NK-92 (cell line): ENCODE data around the gene SPTAN1.
"Not testable (repeated sequence)": the region's sequence is repeated elsewhere in the genome, so short reads cannot be mapped to it uniquely, and the experiment has no call there.

Experiments
- DNase-seq: peaks from one replicate; lab custom pipeline; 2025; ENCODE audit not compliant: unreplicated experiment; lab: John Stamatoyannopoulos, UW

SPTAN1 gene

DNA sequence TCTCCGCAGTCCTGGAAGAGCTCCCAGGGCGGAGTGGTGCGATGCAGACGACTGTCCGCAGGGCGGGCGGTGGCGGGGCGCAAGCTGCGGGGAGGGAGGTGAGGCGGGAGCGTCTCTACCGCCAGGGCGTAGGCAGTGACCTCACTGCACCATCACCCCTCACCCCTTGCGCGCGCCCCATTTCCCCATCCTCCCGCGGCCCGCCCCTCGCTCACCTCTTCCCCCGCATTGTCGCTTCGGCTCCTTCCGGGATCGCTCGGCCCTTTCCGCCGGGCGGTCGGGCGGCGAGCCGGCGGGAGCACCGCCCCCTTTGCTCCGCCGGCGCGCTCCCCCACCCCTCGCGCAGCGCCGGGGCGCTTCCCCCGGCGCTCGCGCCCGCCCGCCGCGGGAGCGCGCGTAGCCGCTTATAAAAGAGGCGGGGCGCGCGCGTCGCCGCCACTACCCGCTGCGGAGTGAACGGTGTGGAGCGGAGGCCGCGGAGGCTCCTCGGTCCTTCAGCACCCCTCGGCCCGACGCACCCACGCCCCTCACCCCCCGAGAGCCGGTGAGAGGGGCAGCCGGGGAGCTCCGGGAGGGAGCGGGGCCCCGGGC is at the start of gene SPTAN1:
SPTAN1 (plus strand) TSS at position 435 of the 591 bp plus-strand sequence. CDS start 14,154 bp downstream, outside the sequence.
- peak; percentile 49 for DNase-seq

DNA sequence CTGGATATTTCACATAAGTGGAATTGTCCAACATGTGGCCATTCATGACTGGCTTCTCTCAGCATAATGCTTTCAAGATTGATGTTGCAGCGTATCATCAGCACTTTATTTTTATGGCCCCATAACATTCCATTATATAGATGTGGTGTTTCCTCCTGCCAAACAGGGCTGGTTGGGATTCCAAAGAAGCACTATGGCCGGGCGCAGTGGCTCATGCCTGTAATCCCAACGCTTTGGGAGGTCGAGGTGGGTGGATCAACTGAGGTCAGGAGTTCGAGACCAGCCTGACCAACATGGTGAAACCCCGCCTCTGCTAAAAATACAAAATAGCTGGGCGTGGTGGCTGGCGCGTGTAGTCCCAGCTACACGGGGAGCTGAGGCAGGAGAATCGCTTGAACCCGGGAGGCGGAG is 49.0 kb upstream of the SPTAN1 start:
- not testable (repeated sequence) for DNase-seq

DNA sequence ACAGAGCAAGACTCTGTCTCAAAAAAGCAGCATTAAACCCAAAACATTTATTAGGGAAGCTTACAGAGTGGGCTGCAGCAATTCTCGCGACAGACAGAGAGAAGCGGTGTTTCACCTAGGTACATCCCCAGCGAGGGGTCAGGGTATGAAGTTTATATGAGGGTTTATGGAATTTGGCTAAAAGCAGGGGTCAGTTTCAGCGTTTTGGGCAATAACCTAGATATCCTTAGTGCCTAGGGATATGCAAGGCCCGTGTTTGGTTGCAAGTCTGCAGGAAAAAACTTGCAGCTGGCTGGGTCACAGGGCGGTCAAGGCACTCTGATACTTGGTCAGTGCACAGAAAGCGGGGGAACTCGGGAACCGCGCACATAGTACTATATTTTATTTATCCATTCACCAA is 48.5 kb upstream of the SPTAN1 start:
- no peak for DNase-seq

- peak; percentile 68 for DNase-seq
Measured at GRCh38 chr9:128504485-128505413, 47.6 kb upstream of the SPTAN1 start, which contains the start of gene GLE1. TSS of gene GLE1 (plus strand) at chr9:128504719. CDS start at chr9:128504806, 87 bp downstream.

DNA sequence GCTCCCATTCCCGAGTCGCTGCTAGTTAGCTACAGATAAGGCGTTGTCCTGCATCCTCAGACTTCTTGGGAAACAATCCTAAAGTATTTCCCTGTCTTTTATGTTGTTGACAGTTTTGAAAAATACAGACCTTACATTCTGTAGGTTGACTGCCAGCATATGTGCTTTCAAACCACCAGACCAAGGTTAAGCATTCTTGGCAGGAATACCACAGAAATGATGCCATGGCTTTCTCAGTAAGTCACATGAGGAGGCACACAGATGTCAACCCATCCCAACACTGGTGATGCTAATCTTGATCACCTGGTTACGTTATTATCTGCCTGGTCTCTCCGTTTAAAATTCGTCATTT is 47.0 kb upstream of the SPTAN1 start:
- DNase-seq: no peak

- DNase-seq: not testable (repeated sequence)
Measured at GRCh38 chr9:128505906-128506305, 46.5 kb upstream of the SPTAN1 start.

DNA sequence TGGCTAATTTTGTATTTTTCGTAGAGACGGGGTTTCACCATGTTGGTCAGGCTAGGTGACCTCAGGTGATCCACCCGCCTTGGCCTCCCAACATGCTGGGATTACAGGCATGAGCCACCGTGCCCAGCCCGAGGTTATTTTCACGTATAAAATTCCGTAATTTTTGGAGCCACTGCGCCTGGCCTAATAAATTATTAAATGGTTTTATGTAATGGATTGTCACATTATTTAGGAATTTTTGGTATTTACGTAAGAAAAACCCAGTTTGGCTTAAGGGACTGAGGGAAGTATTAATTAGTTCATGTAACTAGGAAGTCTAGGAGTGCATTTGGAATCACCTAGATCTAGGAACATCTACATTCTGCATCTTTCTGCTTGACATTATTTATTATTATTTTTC is 39.6 kb upstream of the SPTAN1 start:
- DNase-seq: no peak

GRCh38 chr9:128521956-128522355 is 30.4 kb upstream of the SPTAN1 start:
- no peak for DNase-seq

DNA sequence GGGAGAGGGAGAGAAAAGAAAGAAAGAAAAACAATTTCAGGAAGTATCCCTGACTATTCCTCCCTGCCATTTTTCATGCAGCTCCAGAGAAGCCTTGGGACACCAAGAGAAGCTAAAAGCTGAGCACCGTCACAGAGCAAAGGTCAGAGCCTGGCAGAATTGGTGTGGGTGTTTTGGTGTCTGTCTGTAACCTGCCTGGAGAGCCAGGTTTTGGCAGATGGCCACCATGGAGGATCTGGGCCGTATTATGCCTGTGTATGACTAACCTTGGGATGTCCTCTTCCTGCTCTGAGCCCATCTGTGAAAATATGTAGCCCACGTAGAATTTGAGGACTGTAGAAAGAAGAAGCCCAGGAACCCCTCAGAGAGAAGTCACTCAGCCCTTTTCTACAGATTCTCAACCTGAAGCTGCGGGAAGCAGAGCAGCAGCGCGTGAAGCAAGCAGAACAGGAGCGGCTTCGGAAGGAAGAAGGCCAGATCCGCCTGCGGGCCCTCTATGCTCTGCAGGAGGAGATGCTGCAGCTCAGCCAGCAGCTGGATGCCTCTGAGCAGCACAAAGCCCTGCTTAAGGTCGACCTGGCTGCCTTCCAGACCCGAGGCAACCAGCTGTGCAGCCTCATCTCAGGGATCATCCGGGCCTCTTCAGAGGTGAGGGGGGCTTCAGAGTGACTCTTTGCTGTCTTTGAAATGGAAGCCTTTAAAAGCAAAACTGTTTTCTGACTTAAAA is 29.0 kb upstream of the SPTAN1 start:
- DNase-seq: no peak

DNA sequence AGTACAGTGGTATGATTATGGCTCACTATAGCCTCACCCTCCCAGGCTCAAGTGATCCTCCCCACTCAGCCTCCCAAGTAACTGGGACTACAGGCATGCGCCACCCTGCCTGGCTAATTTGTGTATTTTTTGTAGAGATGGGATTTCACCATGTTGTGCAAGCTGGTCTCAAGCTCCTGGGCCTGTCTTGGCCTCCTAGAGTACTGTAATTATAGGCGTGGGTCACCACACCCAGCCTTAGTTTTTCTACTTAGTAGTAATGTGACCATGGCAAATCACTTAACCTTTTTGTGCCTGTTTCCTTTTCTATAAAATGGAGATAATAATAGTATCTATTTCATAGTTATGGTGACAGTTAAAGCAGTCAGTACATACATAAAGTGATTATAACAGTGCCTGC is 25.7 kb upstream of the SPTAN1 start:
- no peak for DNase-seq

GRCh38 chr9:128528445-128529160 is 23.8 kb upstream of the SPTAN1 start:
- no peak for DNase-seq

DNA sequence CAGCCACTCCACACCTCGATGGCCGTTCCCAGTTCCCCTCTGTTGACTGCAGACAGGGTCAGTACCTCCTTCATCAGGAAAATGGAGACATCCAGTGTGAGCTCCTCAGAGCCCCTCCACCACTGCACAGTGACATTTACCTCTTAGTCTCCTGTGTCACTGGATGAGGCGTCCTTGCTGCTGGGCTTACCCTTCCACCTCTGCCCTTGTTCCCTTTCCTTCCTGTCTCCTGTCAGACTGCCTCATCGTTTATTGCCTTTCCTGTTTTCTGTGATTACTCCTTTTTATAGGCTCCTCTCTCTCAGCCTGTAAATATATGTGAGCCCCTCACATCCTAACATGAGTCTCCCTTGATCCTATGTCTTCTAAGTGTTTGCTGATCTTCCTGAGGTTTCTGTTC is 23.2 kb upstream of the SPTAN1 start:
- DNase-seq: no peak

DNA sequence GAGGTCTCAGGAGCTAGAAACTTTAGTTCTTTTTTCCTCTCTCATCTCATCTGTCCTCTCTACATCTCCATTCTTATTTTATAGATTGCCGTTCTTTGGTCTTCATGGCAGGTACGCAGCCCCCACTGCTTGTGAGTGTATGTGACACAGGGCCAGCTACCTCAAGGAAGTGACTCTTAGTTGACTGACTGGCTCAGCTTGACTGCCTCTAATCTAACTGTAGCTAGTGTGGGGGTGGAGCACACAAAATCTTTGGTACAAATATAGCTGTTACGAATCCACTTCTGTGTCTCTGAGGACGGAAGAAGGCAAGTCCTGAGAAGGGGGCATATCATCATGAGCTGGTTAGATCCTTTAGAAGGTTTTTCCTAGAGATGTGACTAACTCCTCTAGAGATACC is 19.8 kb upstream of the SPTAN1 start:
- DNase-seq: no peak

- DNase-seq: no peak
Measured at GRCh38 chr9:128540634-128541360, 11.6 kb upstream of the SPTAN1 start.

DNA sequence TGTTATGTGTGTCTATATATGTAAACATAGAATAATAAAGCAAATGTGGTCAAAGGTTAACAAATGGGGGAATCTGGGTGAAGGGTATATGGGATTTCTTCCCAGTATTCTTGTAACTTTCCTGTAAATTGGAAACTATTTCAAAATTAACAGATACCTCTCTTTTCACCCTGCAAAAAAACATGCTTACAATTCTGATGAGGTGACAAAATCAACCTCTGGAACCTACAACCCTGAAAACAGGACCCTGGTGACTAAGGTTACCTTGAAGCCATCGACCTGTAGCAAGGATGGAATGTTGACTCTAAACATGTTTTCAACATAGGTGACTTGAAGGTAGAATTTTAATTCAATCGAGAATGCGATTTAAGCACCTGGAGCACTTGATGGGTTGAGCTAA is 5.9 kb upstream of the SPTAN1 start:
- no peak for DNase-seq

DNA sequence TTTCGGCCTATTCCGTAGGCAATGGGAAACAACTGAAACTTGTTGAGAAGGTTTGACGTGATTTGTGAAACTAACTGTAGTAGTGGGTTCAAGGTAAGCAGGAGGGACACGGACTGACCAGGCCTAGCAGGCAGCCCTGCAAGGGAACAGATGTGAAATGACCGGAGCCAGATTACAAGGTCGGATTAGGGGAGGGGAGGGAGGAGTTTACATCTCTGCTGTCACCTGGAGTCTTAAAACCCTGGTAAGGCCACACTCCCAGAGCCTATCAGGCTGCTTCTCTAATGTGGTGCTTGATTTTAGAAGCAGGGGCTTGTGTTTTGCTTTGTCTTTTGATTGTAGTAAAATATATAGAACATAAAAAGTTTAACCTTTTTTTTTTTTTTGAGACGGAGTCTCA is 3.5 kb upstream of the SPTAN1 start:
- DNase-seq: no peak

DNA sequence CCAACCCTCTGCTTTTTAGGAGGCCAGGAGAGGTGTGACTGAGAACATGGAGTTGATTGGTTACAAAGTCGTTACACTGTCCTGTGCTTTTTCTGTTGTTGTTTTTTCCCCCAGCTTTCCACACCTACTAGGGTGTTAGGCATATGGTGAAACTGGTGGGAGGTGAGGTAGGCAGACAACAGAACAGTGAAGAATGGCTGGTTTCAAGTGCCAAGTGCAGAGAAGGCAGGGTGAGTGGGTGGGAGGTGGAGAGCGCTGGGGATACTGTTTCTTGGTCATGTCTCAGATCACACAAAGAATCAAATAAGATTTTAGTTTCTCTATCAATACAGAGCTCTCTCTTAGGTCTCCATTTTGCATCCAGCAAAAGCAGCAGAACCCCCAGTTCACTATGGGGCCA is 2.2 kb upstream of the SPTAN1 start:
- no peak for DNase-seq

- no peak for DNase-seq
Measured at GRCh38 chr9:128550770-128551656, 1.4 kb upstream of the SPTAN1 start.

DNA sequence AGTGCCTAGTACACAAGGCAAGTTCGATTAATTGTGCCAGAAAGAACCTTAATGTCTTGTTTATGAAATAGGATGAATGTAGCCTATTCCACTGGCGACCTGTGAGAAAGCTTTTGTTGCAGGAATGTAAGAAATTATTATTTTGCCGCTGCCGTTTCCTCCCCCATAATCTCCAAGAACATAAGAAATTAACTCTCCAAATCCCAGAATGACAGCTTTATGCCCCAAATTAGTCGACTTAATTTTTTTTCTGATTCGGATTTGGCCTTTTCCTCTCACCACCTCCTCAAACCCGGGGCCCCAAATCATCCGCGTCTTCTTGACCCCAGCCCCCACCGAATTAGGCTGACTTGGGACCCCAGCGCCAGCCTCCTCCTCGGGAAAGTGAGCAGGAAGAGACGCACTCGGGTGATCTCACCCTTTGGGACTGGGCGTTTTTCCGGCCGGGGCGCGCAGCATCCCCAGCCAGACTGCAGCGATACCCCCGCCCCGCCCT is 682 bp upstream of the SPTAN1 start:
- no peak for DNase-seq
